H9 (cell line): ENCODE results near the gene LHFPL6. TPM values are rescaled to one million over a fixed set of nuclear protein-coding genes. Genes with fewer than 3 reads are reported as not detected.

ENCODE experiments used
- DNase-seq: peaks from one replicate; pipeline ENCODE4 v3.0.0-alpha.2; 2017
- H2AFZ ChIP-seq: one replicate; pipeline ENCODE4 v1.6.1; 2013; ENCODE audit warnings: mild to moderate bottlenecking, low read length, control low read depth, moderate library complexity
- H2AK5ac ChIP-seq: 2 replicates; pipeline ENCODE4 v1.6.1; 2013; ENCODE audit warnings: low read length, control low read depth, mixed read lengths; ENCODE audit not compliant: insufficient read length
- H2BK120ac ChIP-seq: one replicate; pipeline ENCODE4 v1.6.1; 2013; ENCODE audit warnings: low read depth, mild to moderate bottlenecking, low read length, control low read depth, inconsistent platforms; ENCODE audit not compliant: poor library complexity, severe bottlenecking
- H2BK12ac ChIP-seq: 2 replicates; pipeline ENCODE4 v1.6.1; 2013; ENCODE audit warnings: low read length, control low read depth, mixed read lengths, low read depth; ENCODE audit not compliant: insufficient read length
- H2BK15ac ChIP-seq: 2 replicates; pipeline ENCODE4 v1.6.1; 2013; ENCODE audit warnings: low read depth, low read length, control low read depth
- H2BK20ac ChIP-seq: one replicate; pipeline ENCODE4 v1.6.1; 2013; ENCODE audit warnings: low read depth, mild to moderate bottlenecking, low read length, control low read depth, inconsistent platforms; ENCODE audit not compliant: poor library complexity, severe bottlenecking
- H2BK5ac ChIP-seq: 2 replicates; pipeline ENCODE4 v1.6.1; 2013; ENCODE audit warnings: low read length, control low read depth, mixed read lengths; ENCODE audit not compliant: insufficient read length
- H3K14ac ChIP-seq: 2 replicates; pipeline ENCODE4 v1.6.1; 2013; ENCODE audit warnings: low read length, control low read depth; ENCODE audit not compliant: insufficient read depth
- H3K18ac ChIP-seq: 2 replicates; pipeline ENCODE4 v1.6.1; 2013; ENCODE audit warnings: low read depth, mild to moderate bottlenecking, mixed read lengths, low read length, control low read depth; ENCODE audit not compliant: insufficient read length
- H3K23ac ChIP-seq: 2 replicates; pipeline ENCODE4 v1.6.1; 2013; ENCODE audit warnings: low read length, control low read depth, mixed read lengths, low read depth; ENCODE audit not compliant: insufficient read length
- H3K23me2 ChIP-seq: 2 replicates; pipeline ENCODE4 v1.6.1; 2013; ENCODE audit warnings: low read depth, mild to moderate bottlenecking, mixed read lengths, low read length, control low read depth; ENCODE audit not compliant: insufficient read length, poor library complexity, severe bottlenecking
- H3K27ac ChIP-seq: 2 replicates; pipeline ENCODE4 v1.5.1; 2013; ENCODE audit warnings: low read length, control low read depth, mixed read lengths, low read depth; ENCODE audit not compliant: insufficient read length
- H3K27me3 ChIP-seq: 2 replicates; pipeline ENCODE4 v1.6.1; 2013; ENCODE audit warnings: low read length, control low read depth, inconsistent platforms; ENCODE audit not compliant: insufficient read depth
- H3K4ac ChIP-seq: 2 replicates; pipeline ENCODE4 v1.6.1; 2013; ENCODE audit warnings: low read depth, mild to moderate bottlenecking, control low read depth, inconsistent platforms, low read length, moderate library complexity
- H3K4me1 ChIP-seq: 2 replicates; pipeline ENCODE4 v1.6.1; 2013; ENCODE audit warnings: low read length, control low read depth, inconsistent platforms; ENCODE audit not compliant: insufficient read depth
- H3K4me2 ChIP-seq: 2 replicates; pipeline ENCODE4 v1.6.1; 2013; ENCODE audit warnings: low read length, control low read depth, mixed read lengths; ENCODE audit not compliant: insufficient read length, insufficient read depth
- H3K56ac ChIP-seq: 2 replicates; pipeline ENCODE4 v1.6.1; 2013; ENCODE audit warnings: low read depth, mild to moderate bottlenecking, mixed read lengths, low read length, control low read depth; ENCODE audit not compliant: insufficient read length
- H3K79me1 ChIP-seq: 2 replicates; pipeline ENCODE4 v1.6.1; 2013; ENCODE audit warnings: low read depth, mild to moderate bottlenecking, moderate library complexity, low read length, control low read depth, inconsistent platforms; ENCODE audit not compliant: insufficient read depth, poor library complexity, severe bottlenecking
- H3K79me2 ChIP-seq: 2 replicates; pipeline ENCODE4 v1.6.1; 2013; ENCODE audit warnings: low read length, control low read depth, inconsistent platforms; ENCODE audit not compliant: insufficient read depth
- H3K9ac ChIP-seq: 2 replicates; pipeline ENCODE4 v1.6.1; 2013; ENCODE audit warnings: low read length, control low read depth, mixed read lengths; ENCODE audit not compliant: insufficient read length; ENCODE audit errors: extremely low read depth
- H3K9me3 ChIP-seq: one replicate; pipeline ENCODE4 v1.6.1; 2013; ENCODE audit warnings: low read depth, low read length, inconsistent platforms; ENCODE audit not compliant: control insufficient read depth
- H3T11ph ChIP-seq: one replicate; pipeline ENCODE4 v1.6.1; 2013; ENCODE audit warnings: mild to moderate bottlenecking, low read length, control low read depth, inconsistent platforms
- H4K20me1 ChIP-seq: one replicate; pipeline ENCODE4 v1.6.1; 2013; ENCODE audit not compliant: control insufficient read depth, insufficient read length, insufficient read depth
- H4K5ac ChIP-seq: 2 replicates; pipeline ENCODE4 v1.6.1; 2013; ENCODE audit warnings: low read depth, mild to moderate bottlenecking, mixed read lengths, low read length, control low read depth; ENCODE audit not compliant: insufficient read length
- H4K8ac ChIP-seq: replicated peaks from 2 replicates; pipeline ENCODE4 v1.6.1; 2013; ENCODE audit warnings: low read length, control low read depth, mixed read lengths, low read depth; ENCODE audit not compliant: insufficient read length
- H4K91ac ChIP-seq: 2 replicates; pipeline ENCODE4 v1.6.1; 2013; ENCODE audit warnings: low read depth, mild to moderate bottlenecking, moderate library complexity, mixed read lengths, low read length, control low read depth; ENCODE audit not compliant: insufficient read length
- H3K27ac Mint-ChIP-seq, 3 experiments: 2 replicates in 2 of 3; 3 replicates in 1 of 3; pipeline ENCODE4 v1.8.0; 2020 to 2021; ENCODE audit warnings: mixed read lengths in 3 of 3, mild to moderate bottlenecking in 1 of 3, moderate library complexity in 1 of 3
- H3K27me3 Mint-ChIP-seq: 2 replicates; pipeline ENCODE4 v1.8.0; 2021; ENCODE audit warnings: low read depth, mild to moderate bottlenecking, moderate library complexity, mixed read lengths
- H3K36me3 Mint-ChIP-seq, 3 experiments: 2 replicates in 2 of 3; 3 replicates in 1 of 3; pipeline ENCODE4 v1.8.0; 2020 to 2021; ENCODE audit warnings: low read depth in 3 of 3, mixed read lengths in 3 of 3; ENCODE audit not compliant: insufficient read depth in 1 of 3
- H3K4me1 Mint-ChIP-seq, 2 experiments: 2 replicates each; pipeline ENCODE4 v1.8.0; 2020; ENCODE audit warnings: mixed read lengths in 2 of 2
- H3K4me3 Mint-ChIP-seq, 2 experiments: 2 replicates in 1 of 2; 3 replicates in 1 of 2; pipeline ENCODE4 v1.8.0; 2020 to 2021; ENCODE audit warnings: mild to moderate bottlenecking in 2 of 2, mixed read lengths in 2 of 2, moderate library complexity in 1 of 2
- H3K9me3 Mint-ChIP-seq, 2 experiments: 2 replicates in 1 of 2; 3 replicates in 1 of 2; pipeline ENCODE4 v1.8.0; 2020; ENCODE audit warnings: mild to moderate bottlenecking in 2 of 2, mixed read lengths in 2 of 2, moderate library complexity in 1 of 2
- CTCF ChIP-seq: fragments of 200-600 bp; sonication (generic); conservative IDR thresholded peaks from 3 replicates; pipeline ENCODE4 v1.8.0; 2021; ENCODE audit warnings: antibody characterized with exemption, mild to moderate bottlenecking
- WGBS: extraction: QIAGEN DNeasy Blood & Tissue Kit; methylation state at CpG from one replicate; pipeline ENCODE4 v1.1.7; 2013; ENCODE audit warnings: missing lambda C conversion rate, low lambda C conversion rate, mixed read lengths; ENCODE audit not compliant: insufficient read length; ENCODE audit errors: extremely low coverage; 5-methylcytosine and 5-hydroxymethylcytosine counted together
- total RNA-seq: library from RNA; stranded (reverse); gene quantifications from 2 replicates; pipeline ENCODE4 v1.2.1, GENCODE V29; 2021

LHFPL6 gene
- total RNA-seq, 1 experiment from 2014 or later, result 3.5 TPM

DNA sequence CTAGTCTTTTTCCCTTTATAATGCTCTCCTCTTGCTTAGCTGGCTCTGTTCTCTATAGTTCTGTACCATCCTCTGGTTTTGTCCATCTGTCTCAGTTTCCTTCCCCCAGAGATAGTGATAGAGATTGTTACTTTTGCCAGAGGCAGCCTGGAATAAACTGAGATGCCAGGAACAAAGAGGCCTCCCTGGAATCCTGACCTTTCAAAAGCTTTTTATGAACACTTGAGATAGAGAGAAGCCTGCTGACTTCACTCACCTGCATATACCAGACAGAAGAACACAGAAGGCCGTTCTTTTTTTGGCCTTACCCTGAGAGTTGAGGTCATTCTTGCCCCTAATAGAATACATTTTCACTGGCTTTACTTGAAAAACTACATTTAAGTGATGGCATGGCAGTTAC, 150.2 kb downstream of the LHFPL6 start:
- no peak overlapping the region for H3K4ac ChIP-seq
- no peak overlapping the region for H2AFZ ChIP-seq
- no peak overlapping the region for H3K9ac ChIP-seq
- no peaks in the 10 kb centered on the region for H3K23me2 ChIP-seq
- no CpG with 5 or more reads among the region's 1 CpG for WGBS
- H3K4me1 ChIP-seq, result no peaks in the 10 kb centered on the region
- H3K56ac ChIP-seq, result no peak overlapping the region
- no peaks in the 10 kb centered on the region for H3K27me3 ChIP-seq
- no peak overlapping the region for H3K14ac ChIP-seq
- no peak overlapping the region for H4K91ac ChIP-seq
- H3K27me3 Mint-ChIP-seq, result no peaks in the 10 kb centered on the region
- no peak overlapping the region for H2BK15ac ChIP-seq
- TF ChIP-seq CTCF, result no peak
- no peak overlapping the region for H4K5ac ChIP-seq
- no peaks in the 10 kb centered on the region for H3K36me3 Mint-ChIP-seq
- no peak overlapping the region for H2BK5ac ChIP-seq
- no peak overlapping the region for H3K18ac ChIP-seq
- H3K27ac ChIP-seq, result no peak overlapping the region
- no peak overlapping the region for H2BK120ac ChIP-seq
- no peak overlapping the region for H4K8ac ChIP-seq
- no peaks in the 10 kb centered on the region for H3K79me2 ChIP-seq
- H3K9me3 Mint-ChIP-seq, result no peaks in the 10 kb centered on the region
- H3T11ph ChIP-seq, result no peak overlapping the region
- no peak overlapping the region; a peak in 1 of 7 replicates for H3K27ac Mint-ChIP-seq
- no peaks in the 10 kb centered on the region for H3K79me1 ChIP-seq
- H3K4me1 Mint-ChIP-seq, result peaks cover 11 to 12% of the 10 kb centered on the region in 2 experiments
- H2AK5ac ChIP-seq, result no peak overlapping the region
- no peak overlapping the region for H3K4me2 ChIP-seq
- H3K23ac ChIP-seq, result no peak overlapping the region
- H4K20me1 ChIP-seq, result no peaks in the 10 kb centered on the region
- H3K9me3 ChIP-seq, result no peaks in the 10 kb centered on the region
- no peak overlapping the region for H2BK20ac ChIP-seq
- H2BK12ac ChIP-seq, result no peak overlapping the region
- no peak for DNase-seq
- no peak overlapping the region for H3K4me3 Mint-ChIP-seq
